Adrenal gland (tissue), 5 donors: ENCODE results near the gene LAPTM5.

Experiments
- CTCF ChIP-seq, 6 experiments: fragments of 450-650 bp in 4 of 6; fragments of 200-600 bp in 2 of 6; sonication (generic) in 1 of 6; IDR thresholded peaks; 1 replicate in 5 of 6; 2 replicates in 1 of 6; pipeline versions ENCODE4 v1.5.1 to v1.8.0; 2016 to 2021; ENCODE audit warnings: antibody characterized with exemption in 6 of 6, mild to moderate bottlenecking in 2 of 6, moderate library complexity in 1 of 6
- POLR2A ChIP-seq, 2 donors: fragments of 450-650 bp; IDR thresholded peaks; one replicate each; pipeline ENCODE4 v1.6.1; 2017; ENCODE audit warnings: antibody characterized with exemption in 2 of 2, mild to moderate bottlenecking in 2 of 2, moderate library complexity in 1 of 2
- donor health status: DM: no; HTN: no; CAD: no.

GRCh38 chr1:30706528-30706927 is 51.0 kb downstream of the LAPTM5 start:
- TF ChIP-seq CTCF (IDR thresholded peaks at IDR 0.05) (no peak), POLR2A (IDR thresholded peaks at IDR 0.05) (no peak)
